GM21825 (cell line): ENCODE results near the gene ARHGEF7.
A peak's percentile ranks its signal among the peaks of the same experiment; 100 is the strongest.

ENCODE experiments used
- ATAC-seq: cut with Tn5 transposase; IDR thresholded peaks from one replicate; pipeline ENCODE4 v1.9.1; 2021; ENCODE audit warnings: mild to moderate bottlenecking, moderate library complexity; ENCODE audit not compliant: unreplicated experiment

ARHGEF7 gene

GRCh38 chr13:111111376-111111937, 3.7 kb upstream of the ARHGEF7 start:
- no peak for ATAC-seq

DNA sequence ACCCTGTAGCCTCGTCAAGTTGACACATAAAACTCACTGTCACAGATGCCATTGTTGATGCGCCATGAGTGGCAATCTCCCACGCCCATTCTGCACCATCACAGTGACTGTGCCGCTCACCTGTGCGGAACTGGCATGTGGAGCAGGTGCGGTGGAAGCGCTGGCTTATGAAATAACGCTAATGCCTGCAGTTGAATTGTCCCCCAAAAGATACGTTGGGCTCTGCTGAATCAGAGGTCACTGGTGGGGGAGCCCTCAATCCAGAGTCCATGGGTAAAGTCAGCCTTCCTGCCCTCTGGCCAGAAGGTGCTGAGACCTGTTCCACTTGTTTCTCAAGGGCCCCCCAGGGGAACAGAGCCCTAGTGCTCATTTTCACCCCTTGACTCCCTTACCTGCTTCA, 2.9 kb upstream of the ARHGEF7 start:
- ATAC-seq = no peak

DNA sequence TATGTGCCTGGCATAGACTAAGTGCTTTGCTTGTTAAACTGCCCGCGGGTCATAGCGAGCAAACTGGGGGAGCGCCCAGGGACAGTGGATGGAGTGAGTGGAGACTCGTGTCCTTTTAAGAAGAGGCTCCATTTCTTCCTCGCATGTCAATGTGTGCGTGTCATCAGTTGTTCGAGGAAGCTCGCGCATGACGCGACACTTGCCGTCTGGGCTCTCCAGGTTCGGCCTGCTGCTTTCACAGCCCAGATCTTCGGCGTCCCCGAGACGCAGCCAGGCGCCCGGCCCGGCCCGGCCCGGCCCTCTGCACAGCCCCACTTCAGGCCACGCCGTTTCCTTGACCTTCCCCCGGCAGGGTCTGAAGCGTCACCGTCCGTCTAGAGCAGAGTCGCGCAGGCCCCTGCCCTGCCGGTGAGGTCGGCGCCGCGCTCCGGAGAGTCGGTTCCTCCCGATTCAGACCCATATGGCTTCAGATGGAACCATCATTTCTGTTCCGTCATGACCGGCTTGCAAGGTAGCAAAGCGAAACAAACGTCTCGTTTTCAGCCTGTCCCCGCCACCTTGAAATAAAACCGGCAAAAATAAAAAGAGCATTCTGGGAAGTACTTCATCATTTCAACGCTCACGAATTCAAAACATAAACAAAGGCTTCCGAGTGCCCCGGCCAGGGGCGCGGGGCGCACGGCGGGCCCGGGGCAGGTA, 599 bp upstream of the ARHGEF7 start:
- ATAC-seq = no peak

DNA sequence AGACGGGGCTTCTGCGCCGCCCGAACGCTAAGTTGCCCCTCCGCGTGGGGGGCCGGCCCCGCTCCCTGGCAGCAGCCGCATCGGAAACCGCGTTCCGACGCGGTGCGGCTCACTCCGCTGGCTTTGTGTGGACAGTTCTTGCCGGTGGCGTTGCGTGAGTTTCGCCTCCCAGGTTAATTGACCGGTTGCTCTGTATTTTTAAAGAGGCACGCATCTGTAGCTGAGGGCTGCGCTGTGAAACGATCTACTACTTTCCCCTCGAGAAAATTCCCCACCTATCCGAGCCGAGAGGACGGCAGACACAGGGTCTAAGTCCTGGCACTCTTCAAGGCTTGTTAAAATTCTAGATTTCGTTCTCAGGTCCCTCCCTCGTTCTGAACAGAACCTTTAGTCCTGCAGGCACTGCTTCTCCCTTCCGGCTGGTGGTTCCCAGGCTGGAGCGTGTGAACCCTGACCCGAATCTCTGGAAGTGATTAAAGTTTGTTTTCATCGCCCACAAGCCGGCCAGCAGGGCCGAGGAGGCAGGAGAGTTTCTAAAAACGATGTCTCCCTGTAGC, 933 bp downstream of the ARHGEF7 start:
- ATAC-seq = no peak

DNA sequence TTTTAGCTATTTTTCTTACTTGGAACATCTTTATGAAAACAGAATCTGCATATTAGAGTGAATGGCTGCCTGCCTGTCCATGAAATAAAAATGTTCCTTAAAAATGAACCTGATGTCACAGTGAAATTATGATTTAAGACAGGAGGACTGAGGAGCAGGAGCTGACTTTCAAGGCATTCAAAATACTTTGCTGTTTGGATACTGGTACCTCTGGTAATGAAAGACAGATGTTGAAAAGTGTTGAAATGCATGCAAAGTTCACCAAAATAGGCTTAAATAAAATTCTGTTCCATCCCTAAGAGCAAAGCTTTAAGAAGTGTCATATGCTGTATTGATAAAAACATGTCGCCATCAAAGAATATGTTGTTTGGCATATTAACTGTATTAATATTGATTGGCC, 1.7 kb downstream of the ARHGEF7 start:
- ATAC-seq = no peak

DNA sequence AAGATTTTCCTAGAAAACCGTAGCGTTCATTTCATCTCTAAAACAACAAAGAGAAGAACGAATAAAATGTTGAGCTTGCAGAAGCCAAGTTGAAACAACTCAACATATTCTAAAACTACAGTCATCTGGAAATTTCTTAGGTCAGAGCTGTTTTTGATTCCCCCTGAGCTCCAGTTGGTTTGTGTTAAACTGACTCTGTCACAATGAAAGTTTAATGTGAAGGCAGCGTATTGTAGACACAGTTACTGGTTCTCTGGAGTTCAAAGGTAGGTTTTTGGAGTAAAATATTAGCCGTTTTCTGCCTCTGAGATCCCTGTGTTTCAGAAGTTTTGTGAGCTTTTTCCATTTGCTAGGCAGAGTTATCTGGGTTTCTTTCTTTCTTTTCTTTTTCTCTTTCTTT, 2.2 kb downstream of the ARHGEF7 start:
- no peak for ATAC-seq

GRCh38 chr13:111117961-111118360, 2.9 kb downstream of the ARHGEF7 start:
- ATAC-seq = no peak

DNA sequence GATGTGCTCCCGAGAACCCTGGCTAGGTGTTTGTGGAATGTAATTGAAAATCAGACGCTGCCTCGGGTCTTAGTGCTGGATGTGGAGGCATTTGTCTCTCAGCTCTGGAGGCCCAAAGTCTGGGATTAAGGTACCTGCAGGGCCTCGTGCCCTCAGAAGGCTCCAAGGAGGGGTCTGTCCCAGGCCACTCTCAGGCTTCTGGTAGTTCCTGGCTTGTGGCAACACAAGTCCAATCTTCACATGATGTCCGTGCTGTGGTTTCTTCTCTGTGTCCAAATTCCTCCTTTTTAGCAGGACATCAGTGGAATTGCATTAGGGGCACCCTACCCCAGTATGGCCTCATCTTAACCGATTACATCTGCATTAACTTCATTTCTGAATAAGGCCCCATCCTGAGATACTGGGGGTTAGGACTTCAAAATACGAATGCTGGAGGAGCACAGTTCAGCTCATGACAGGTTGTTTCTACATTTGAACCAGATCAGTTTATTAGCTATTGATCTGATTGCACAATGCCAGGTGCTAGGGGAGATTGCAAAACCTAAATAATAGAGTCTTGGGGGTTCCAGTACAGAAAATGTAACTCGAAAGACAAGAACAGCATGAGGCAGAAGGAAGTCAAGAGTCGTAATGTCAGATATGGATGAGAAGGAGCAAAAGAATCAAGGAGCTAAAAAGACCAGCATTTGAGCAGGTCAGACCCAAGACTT, 3.9 kb downstream of the ARHGEF7 start:
- no peak for ATAC-seq

GRCh38 chr13:111119966-111120365, 4.9 kb downstream of the ARHGEF7 start:
- ATAC-seq = no peak

DNA sequence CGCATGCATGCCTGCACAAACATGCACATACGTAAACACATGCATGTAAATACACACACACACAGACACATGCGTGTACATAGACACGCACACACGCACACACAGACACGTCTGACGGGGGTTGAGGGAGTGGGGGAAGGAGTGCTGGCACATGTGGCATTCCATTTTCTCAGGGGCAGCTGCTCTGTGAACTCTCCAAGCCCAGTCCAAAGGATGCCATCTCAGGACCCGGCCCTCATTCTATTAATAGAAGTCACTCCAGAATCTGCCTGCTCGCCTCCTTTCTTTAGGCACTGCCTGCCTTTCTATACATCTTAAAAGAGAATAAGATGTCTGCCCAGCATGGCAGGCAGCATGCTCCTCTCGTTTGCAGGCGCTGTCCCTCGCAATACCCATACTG, 5.3 kb downstream of the ARHGEF7 start:
- ATAC-seq = no peak

GRCh38 chr13:111120913-111121312, 5.8 kb downstream of the ARHGEF7 start:
- no peak for ATAC-seq

- no peak for ATAC-seq
These were observed 6.4 kb downstream of the ARHGEF7 start for GRCh38 chr13:111121506-111121905.

DNA sequence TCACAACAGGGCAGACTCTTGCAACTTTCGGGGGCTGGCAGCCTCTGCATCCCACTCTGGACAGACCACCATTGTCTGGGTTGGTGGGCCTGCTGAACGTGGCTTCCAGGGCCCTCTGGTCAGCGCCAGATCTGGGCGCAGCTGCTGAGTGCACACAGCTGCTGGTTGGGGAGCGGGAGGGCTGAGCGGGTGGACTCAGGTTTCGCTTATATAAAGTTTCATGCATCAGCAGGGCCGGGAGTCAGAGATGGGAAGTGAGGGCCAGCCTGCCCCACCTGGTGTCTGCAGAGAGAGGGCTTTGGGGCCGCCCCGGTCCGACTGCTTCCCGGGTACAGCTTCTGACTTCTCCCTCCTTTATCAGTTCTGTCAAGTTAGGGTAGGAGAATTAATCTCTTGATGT, 6.9 kb downstream of the ARHGEF7 start:
- no peak for ATAC-seq

DNA sequence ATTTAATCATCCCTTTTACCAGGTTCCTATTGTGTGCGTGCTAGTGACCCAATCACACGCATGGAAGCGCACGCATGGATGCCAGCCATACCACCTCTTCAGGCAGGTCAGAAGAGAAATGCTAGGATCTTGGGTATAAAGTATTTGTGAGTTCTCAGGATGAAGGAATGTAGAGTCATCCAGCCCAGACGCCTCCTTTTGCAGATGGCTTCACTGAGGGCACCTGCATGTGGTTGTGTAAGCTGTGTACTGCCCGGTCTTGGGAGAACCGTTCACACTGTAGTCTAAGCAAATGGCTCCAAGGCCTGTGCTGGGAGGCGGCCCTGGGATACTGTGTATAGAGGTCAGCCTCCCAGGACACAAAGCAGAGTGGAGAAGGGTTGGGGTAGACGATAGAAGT, 7.5 kb downstream of the ARHGEF7 start:
- ATAC-seq = no peak

GRCh38 chr13:111123221-111123620, 8.1 kb downstream of the ARHGEF7 start:
- ATAC-seq = no peak

- ATAC-seq = no peak
These were observed 8.5 kb downstream of the ARHGEF7 start for GRCh38 chr13:111123649-111124048.

GRCh38 chr13:111126509-111126908, 11.4 kb downstream of the ARHGEF7 start:
- ATAC-seq = no peak

DNA sequence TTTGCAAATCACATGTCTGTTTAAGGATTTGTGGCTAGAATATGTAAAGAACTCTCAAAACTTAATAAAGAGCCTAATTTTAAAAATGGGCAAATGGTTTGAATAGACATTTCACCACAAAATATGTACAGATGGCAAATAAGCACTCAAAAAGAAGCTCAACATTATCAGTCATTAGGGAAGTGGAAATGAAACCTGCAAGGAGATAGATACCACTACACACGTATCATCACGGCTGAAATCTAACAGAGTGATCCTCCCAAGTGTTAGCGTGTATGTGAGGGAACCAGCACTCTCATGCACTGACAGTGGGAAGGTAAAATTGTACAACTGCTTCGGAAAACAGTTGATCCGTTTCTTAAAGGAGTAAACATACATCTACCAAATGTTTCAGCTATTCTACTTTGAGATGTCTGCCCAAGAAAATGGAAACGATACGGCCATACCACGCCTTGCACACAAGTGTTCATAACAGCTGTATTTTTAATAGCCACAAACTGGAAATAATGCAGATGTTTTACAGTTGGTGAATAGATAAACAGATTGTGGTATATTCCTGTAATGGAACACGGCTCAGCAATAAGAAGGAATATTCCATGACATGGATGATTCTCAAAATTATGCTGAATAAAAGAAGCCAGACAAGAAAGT, 14.5 kb downstream of the ARHGEF7 start:
- ATAC-seq = peak; percentile 100

DNA sequence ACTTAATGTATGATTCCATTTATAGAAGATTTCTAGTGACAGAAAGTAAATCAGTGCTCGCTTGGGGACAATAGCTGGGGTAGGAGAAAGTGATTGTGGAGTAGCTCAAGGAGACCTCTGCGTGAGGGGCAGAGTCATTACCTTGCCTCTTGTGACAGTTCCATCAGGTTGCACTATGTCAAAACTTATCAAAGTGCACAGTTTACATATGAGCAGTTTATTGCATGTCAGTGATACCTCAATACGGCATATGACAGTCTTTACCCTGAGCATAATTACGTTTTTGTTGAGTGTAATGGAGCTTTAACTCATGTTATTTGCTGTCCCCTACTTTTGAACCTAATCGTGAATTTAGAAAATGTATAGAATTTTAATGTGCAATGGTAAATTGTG, 15.0 kb downstream of the ARHGEF7 start:
- no peak for ATAC-seq

- no peak for ATAC-seq
These were observed 15.9 kb downstream of the ARHGEF7 start for GRCh38 chr13:111131048-111131447.

DNA sequence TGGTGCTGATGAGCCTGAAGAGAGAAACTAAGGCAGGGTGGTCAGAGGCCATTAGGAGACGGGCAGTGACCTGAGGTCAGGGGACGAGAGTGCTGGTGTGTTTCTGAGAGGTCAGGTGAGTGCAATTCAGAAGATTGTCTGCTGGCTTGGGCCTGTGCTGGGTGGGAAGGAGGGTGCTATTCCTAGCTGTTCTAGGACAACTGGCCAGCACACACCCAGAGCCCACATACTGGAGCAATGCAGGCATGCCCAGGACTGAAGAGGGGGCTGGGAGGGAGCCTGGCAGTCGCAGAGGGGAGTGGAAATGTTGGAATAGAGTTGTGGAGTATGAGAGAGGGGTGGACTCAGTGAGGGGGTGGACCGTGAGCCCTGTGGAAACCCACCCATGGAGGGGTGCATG, 16.5 kb downstream of the ARHGEF7 start:
- no peak for ATAC-seq

DNA sequence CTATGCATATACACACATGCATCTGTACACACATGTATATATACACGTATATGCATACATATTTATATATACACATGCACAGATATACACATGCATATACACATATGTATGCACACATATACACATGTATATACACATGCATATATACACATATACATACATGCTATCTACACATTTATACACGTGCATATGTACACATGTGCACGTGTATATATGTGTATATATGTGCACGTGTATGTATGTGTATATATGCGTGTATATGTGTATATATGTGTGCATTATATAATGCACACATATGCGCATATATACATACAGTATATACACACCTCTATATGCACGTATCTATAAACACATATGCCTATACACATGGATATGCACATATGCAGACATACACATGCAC, 17.8 kb downstream of the ARHGEF7 start:
- ATAC-seq = no peak
